AG04450 (cell line): ENCODE measurements around the gene PTPRD. TPM values are rescaled to one million over a fixed set of nuclear protein-coding genes. Genes with fewer than 3 reads are reported as not detected.

Experiments used
- CTCF ChIA-PET: fragments of 300-600, 350-600 bp; formaldehyde crosslinking; extraction: SDS; loops from one replicate; lab custom pipeline; 2022; ENCODE audit warnings: antibody characterized with exemption, inconsistent platforms; lab: Charles Lee
- POLR2A ChIA-PET: fragments of 350-600 bp; formaldehyde crosslinking; extraction: SDS; loops from one replicate; lab custom pipeline; 2021; ENCODE audit warnings: antibody characterized with exemption, inconsistent platforms; lab: Yijun Ruan, JAX
- DNase-seq: peaks from one replicate; pipeline ENCODE4 v3.0.0-alpha.2; 2011; ENCODE audit warnings: low read depth, low spot score
- H3K27ac ChIP-seq: one replicate; pipeline ENCODE4 v1.5.1; 2012; ENCODE audit warnings: low read depth, low read length, control low read depth
- H3K27me3 ChIP-seq: one replicate; pipeline ENCODE4 v1.6.0; 2012; ENCODE audit warnings: low read length; ENCODE audit not compliant: control insufficient read depth, insufficient read depth
- H3K4me3 ChIP-seq: 2 replicates; pipeline ENCODE4 v1.5.1; 2011; ENCODE audit warnings: mild to moderate bottlenecking, low read depth, low read length, control low read depth
- H3K9me3 ChIP-seq: 2 replicates; pipeline ENCODE4 v1.5.1; 2012; ENCODE audit warnings: low read length; ENCODE audit not compliant: control insufficient read depth, insufficient read depth
- polyA plus RNA-seq: library from polyadenylated mRNA; depleted of rRNA; stranded (reverse); fragments of >200 nt; gene quantifications from 2 replicates; pipeline ENCODE4 v1.2.3, GENCODE V29; 2011
- TF ChIP-seq, protein P1 (sequence below): IDR thresholded peaks from 2 replicates; pipeline ENCODE4 v1.5.1; 2011; ENCODE audit warnings: low read depth, low read length, control low read depth, inconsistent platforms

Gene PTPRD
- polyA plus RNA-seq, 1 experiment: 0.19 TPM

DNA sequence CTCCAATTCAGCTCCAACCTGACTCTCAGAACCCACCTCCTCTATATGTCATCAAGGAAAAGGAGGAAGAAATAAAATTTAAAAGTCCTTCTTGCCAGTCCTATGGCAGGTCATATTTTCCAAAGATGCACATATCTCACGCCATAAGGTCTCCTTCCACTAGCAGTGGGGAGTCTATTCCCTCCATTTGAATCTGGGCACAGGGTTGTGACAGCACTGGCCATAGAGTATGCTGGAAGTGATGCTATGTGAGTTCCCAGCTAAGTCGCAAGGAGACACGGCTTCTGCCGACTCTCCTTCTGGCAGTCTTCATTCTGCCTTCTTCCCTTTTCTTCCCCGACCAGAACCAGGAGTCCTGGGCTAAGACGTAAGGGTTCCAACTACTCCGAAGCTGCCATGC, 1929.3 kb downstream of the PTPRD start:
- ChIA-PET CTCF (no interaction called here), POLR2A (no interaction called here)
- H3K4me3 ChIP-seq: no peak overlapping the region
- TF ChIP-seq, protein P1, sequence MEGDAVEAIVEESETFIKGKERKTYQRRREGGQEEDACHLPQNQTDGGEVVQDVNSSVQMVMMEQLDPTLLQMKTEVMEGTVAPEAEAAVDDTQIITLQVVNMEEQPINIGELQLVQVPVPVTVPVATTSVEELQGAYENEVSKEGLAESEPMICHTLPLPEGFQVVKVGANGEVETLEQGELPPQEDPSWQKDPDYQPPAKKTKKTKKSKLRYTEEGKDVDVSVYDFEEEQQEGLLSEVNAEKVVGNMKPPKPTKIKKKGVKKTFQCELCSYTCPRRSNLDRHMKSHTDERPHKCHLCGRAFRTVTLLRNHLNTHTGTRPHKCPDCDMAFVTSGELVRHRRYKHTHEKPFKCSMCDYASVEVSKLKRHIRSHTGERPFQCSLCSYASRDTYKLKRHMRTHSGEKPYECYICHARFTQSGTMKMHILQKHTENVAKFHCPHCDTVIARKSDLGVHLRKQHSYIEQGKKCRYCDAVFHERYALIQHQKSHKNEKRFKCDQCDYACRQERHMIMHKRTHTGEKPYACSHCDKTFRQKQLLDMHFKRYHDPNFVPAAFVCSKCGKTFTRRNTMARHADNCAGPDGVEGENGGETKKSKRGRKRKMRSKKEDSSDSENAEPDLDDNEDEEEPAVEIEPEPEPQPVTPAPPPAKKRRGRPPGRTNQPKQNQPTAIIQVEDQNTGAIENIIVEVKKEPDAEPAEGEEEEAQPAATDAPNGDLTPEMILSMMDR: no peak
- no peaks in the 10 kb centered on the region for H3K9me3 ChIP-seq
- H3K27me3 ChIP-seq: no peaks in the 10 kb centered on the region
- no peak overlapping the region for H3K27ac ChIP-seq
- no peak for DNase-seq

GRCh38 chr9:8680658-8681057, 1932.1 kb downstream of the PTPRD start:
- H3K27ac ChIP-seq: no peak overlapping the region
- no peaks in the 10 kb centered on the region for H3K27me3 ChIP-seq
- TF ChIP-seq, protein P1: no peak
- no peak for DNase-seq
- POLR2A ChIA-PET: no interaction called here
- no peak overlapping the region for H3K4me3 ChIP-seq
- H3K9me3 ChIP-seq: no peaks in the 10 kb centered on the region
- CTCF ChIA-PET: no interaction called here

- H3K9me3 ChIP-seq: no peaks in the 10 kb centered on the region
- ChIA-PET CTCF (no interaction called here), POLR2A (no interaction called here)
- no peaks in the 10 kb centered on the region for H3K27me3 ChIP-seq
- DNase-seq: no peak
- H3K27ac ChIP-seq: no peak overlapping the region
- H3K4me3 ChIP-seq: no peak overlapping the region
- TF ChIP-seq, protein P1: no peak
Measured at GRCh38 chr9:8680157-8680556, 1932.6 kb downstream of the PTPRD start.

DNA sequence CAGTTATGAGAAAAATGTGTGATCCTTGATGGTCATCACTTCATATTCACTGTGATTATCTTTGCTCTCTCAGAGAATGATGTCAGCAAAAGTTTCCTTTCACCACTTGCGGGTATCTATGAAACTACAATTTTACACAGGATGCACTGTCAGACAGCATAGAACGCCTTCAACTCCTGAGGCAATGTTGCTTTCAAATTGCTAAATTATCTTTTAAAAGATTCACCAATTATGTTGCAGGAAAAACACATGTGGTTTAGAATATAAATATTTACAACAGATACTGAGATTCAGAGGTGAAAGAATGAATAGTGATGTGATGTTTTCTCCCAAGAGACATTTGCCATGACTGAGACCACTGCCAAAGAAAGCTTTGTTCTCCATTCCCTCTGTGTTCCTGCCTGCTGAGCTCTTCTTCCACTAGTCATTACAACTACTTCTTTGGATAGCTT, 1933.4 kb downstream of the PTPRD start:
- H3K27ac ChIP-seq: no peak overlapping the region
- H3K27me3 ChIP-seq: no peaks in the 10 kb centered on the region
- no peak for DNase-seq
- ChIA-PET CTCF (no interaction called here), POLR2A (no interaction called here)
- TF ChIP-seq, protein P1: no peak
- no peak overlapping the region for H3K4me3 ChIP-seq
- no peaks in the 10 kb centered on the region for H3K9me3 ChIP-seq

DNA sequence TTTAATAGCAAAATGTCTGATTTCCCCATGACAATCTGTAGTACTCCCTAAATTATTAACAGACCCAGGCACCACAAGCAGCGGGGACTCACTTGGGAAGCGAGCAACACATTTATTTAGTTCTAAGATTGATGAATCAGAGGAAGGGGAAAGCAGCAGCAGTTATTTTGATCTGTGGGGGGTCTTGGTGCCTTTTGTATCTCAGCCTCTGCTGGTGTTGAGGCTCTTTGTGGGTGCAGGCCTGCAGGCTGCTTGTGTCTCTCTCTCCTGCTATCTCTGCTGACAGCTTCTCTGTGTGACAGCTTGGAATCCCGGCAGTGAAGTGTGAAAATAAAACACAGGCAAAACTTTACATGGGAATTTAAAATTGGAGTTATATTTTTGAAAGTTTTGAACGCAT, 1935.1 kb downstream of the PTPRD start:
- TF ChIP-seq, protein P1: no peak
- Histone ChIP-seq H3K9me3 (no peaks in the 10 kb centered on the region), H3K27me3 (no peaks in the 10 kb centered on the region), H3K27ac (no peak overlapping the region), H3K4me3 (no peak overlapping the region)
- ChIA-PET POLR2A (no interaction called here), CTCF (no interaction called here)
- no peak for DNase-seq
